ENCODE data around the gene GAN. TPM values are rescaled to one million over a fixed set of nuclear protein-coding genes. Genes with fewer than 3 reads are reported as not detected.

GAN gene, protein sequence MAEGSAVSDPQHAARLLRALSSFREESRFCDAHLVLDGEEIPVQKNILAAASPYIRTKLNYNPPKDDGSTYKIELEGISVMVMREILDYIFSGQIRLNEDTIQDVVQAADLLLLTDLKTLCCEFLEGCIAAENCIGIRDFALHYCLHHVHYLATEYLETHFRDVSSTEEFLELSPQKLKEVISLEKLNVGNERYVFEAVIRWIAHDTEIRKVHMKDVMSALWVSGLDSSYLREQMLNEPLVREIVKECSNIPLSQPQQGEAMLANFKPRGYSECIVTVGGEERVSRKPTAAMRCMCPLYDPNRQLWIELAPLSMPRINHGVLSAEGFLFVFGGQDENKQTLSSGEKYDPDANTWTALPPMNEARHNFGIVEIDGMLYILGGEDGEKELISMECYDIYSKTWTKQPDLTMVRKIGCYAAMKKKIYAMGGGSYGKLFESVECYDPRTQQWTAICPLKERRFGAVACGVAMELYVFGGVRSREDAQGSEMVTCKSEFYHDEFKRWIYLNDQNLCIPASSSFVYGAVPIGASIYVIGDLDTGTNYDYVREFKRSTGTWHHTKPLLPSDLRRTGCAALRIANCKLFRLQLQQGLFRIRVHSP
- total RNA-seq (2022; extraction: Qiagen RNA extraction): 2.3 to 3.3 TPM (median 2.5 TPM) in 5 replicates

GRCh38 chr16:81314603-81315270 lies at the start of gene GAN:
TSS of gene GAN (plus strand) at chr16:81314962. CDS start at chr16:81315114, 152 bp downstream.

Other genes starting within 250 kb of the GAN start
- 0.59 to 1.5 TPM (median 0.72 TPM) in 5 replicates for gene C16orf46, start 237.7 kb upstream of the GAN start, total RNA-seq (2022; extraction: Qiagen RNA extraction)
- gene GCSH, start 218.6 kb upstream of the GAN start, total RNA-seq (2022; extraction: Qiagen RNA extraction): 53.8 to 64.1 TPM (median 57.5 TPM) in 5 replicates
- gene BCO1, start 76.3 kb upstream of the GAN start, total RNA-seq (2022; extraction: Qiagen RNA extraction): 0.94 to 1.1 TPM (median 1.0 TPM) in 5 replicates
- gene CMIP, start 129.8 kb downstream of the GAN start, total RNA-seq (2022; extraction: Qiagen RNA extraction): 78.9 to 111 TPM (median 99.7 TPM) in 5 replicates

All from A549 treated with CORT108297 at 1 μM for 4 hours (cell line).